Neutrophil (primary cell): ENCODE results near the gene CACNA2D2.

Experiments used
- H3K27ac ChIP-seq: fragments of 200-600 bp; sonication (generic); 2 replicates; pipeline ENCODE4 v1.5.1; 2016; ENCODE audit warnings: mild to moderate bottlenecking, moderate library complexity
- H3K27me3 ChIP-seq: fragments of 200-600 bp; sonication (generic); 2 replicates; pipeline ENCODE4 v1.6.0; 2016; ENCODE audit warnings: mild to moderate bottlenecking
- H3K36me3 ChIP-seq: fragments of 200-600 bp; sonication (generic); 2 replicates; pipeline ENCODE4 v1.5.1; 2017
- H3K4me1 ChIP-seq, 2 experiments: fragments of 200-600 bp in 1 of 2; sonication (generic) in 1 of 2; 1 replicate in 1 of 2; 2 replicates in 1 of 2; pipeline versions ENCODE4 v1.5.1 to v1.6.1; 2013 to 2016; ENCODE audit warnings: low read depth in 1 of 2, low read length in 1 of 2, mild to moderate bottlenecking in 1 of 2, moderate library complexity in 1 of 2; ENCODE audit not compliant: control insufficient read depth in 1 of 2, insufficient read depth in 1 of 2
- H3K4me3 ChIP-seq, 2 experiments: fragments of 200-600 bp in 1 of 2; sonication (generic) in 1 of 2; 1 replicate in 1 of 2; 2 replicates in 1 of 2; pipeline ENCODE4 v1.5.1; 2013 to 2016; ENCODE audit warnings: low read depth in 1 of 2, low read length in 1 of 2, mild to moderate bottlenecking in 1 of 2, moderate library complexity in 1 of 2
- H3K9me3 ChIP-seq: fragments of 200-600 bp; sonication (generic); 2 replicates; pipeline ENCODE4 v1.5.1; 2016
- TF ChIP-seq, protein P1 (sequence below): fragments of 200-600 bp; sonication (generic); IDR thresholded peaks from 2 replicates; pipeline ENCODE4 v1.5.1; 2016; ENCODE audit warnings: antibody characterized with exemption

CACNA2D2 gene

GRCh38 chr3:50523279-50523811 lies 19.9 kb upstream of the CACNA2D2 start:
- Histone ChIP-seq H3K9me3 (no peaks in the 10 kb centered on the region), H3K27me3 (peaks cover 21% of the 10 kb centered on the region), H3K27ac (no peak overlapping the region), H3K36me3 (no peaks in the 10 kb centered on the region), H3K4me1 (no peaks in the 10 kb centered on the region), H3K4me3 (no peak overlapping the region)
- TF ChIP-seq, protein P1, sequence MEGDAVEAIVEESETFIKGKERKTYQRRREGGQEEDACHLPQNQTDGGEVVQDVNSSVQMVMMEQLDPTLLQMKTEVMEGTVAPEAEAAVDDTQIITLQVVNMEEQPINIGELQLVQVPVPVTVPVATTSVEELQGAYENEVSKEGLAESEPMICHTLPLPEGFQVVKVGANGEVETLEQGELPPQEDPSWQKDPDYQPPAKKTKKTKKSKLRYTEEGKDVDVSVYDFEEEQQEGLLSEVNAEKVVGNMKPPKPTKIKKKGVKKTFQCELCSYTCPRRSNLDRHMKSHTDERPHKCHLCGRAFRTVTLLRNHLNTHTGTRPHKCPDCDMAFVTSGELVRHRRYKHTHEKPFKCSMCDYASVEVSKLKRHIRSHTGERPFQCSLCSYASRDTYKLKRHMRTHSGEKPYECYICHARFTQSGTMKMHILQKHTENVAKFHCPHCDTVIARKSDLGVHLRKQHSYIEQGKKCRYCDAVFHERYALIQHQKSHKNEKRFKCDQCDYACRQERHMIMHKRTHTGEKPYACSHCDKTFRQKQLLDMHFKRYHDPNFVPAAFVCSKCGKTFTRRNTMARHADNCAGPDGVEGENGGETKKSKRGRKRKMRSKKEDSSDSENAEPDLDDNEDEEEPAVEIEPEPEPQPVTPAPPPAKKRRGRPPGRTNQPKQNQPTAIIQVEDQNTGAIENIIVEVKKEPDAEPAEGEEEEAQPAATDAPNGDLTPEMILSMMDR = no peak

DNA sequence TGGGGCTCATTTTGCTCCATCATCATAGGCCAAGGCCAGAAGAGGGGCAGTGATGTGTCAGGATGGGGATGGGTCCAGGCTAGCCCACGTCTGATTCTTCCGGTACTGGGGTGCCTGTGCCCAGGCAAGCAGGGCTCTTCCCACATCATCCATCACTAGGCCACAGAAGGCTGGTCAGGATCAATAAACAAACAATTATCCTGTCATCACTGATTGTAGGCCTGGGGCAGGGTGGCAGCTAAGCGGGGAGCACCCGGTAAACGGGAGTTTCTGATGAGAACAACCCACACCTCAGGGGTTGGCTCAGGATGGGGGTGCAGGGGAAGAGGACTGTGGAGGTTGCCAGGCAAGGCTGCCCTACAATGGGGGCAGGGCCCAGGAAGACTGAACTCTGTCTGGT lies 18.1 kb upstream of the CACNA2D2 start:
- H3K4me3 ChIP-seq = no peak overlapping the region
- peaks cover 28% of the 10 kb centered on the region for H3K27me3 ChIP-seq
- TF ChIP-seq, protein P1 = no peak

DNA sequence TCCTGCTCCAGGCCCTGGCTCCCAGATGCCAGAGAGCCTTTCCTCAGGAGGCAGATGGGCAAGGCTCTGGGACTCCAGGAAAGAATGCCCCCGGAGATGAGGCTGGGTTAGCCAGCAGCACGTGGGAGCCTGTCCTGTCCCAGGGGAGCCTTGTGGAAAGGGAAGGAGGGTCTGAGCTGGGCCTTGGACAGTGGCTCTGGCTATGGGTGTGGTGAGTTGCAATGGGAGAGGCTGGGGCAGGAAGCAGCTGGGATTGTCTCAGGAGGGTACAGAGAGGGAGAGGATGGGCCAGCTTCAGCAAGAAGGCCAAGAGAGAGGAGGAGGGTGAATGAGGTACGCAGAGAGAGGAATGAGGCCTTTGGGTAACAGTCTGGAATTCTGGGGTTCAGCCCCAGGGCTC lies 17.4 kb upstream of the CACNA2D2 start:
- Histone ChIP-seq H3K4me1 (no peaks in the 10 kb centered on the region), H3K36me3 (no peaks in the 10 kb centered on the region), H3K27me3 (peaks cover 35% of the 10 kb centered on the region), H3K4me3 (no peak overlapping the region), H3K9me3 (no peaks in the 10 kb centered on the region), H3K27ac (no peak overlapping the region)
- TF ChIP-seq, protein P1 = no peak

More for the DNA sequence above, 18.1 kb upstream of the CACNA2D2 start:
- no peak overlapping the region for H3K27ac ChIP-seq
- H3K36me3 ChIP-seq = no peaks in the 10 kb centered on the region
- H3K4me1 ChIP-seq = no peaks in the 10 kb centered on the region
- H3K9me3 ChIP-seq = no peaks in the 10 kb centered on the region

DNA sequence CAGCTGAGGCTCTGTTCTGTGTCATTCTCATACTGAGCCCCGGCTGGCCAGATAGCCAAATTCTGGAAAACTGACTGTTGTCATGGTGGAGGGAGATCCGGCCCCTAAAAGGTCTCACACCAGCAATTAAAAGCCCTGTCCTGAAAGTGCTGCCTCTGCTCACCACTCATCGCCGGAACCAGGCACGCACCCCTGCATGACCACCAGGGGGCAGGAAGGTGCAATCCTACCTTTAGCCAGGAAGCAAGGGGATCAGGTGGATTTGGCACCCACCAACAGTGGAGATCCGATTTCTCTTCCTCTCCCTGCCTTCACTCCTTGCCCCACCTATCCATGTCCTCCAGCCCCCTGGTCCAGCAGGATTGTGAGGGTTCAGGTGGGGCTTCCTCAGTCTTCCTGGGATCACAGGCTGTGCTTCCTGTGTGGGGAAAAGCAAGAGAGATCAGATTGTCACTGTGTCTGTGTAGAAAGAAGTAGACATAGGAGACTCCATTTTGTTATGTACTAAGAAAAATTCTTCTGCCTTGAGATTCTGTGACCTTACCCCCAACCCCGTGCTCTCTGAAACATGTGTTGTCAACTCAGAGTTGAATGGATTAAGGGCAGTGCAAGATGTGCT lies 16.1 kb upstream of the CACNA2D2 start:
- peaks cover 48% of the 10 kb centered on the region for H3K27me3 ChIP-seq
- H3K9me3 ChIP-seq = no peaks in the 10 kb centered on the region
- no peaks in the 10 kb centered on the region for H3K4me1 ChIP-seq
- no peaks in the 10 kb centered on the region for H3K36me3 ChIP-seq
- H3K27ac ChIP-seq = no peak overlapping the region
- TF ChIP-seq, protein P1 = peak; percentile 50
- H3K4me3 ChIP-seq = no peak overlapping the region

DNA sequence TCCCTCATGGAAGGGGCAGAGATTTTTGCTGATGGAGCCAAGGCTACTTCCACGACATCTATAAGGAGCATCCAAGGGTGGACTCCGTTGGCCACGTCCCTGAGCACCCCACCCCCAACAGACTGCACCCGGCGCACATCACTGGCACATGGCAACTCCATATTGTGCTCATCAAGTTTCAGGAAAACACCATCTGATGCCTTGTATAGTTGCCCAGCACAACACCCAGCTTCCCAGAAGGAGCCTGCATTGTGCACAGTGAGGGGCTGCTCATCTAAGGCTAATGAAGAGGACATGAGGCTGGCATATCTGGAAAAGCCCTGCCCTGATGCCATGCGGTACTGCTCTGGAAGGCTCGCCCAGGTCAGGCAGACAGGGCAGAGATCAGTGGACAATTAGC lies 15.0 kb upstream of the CACNA2D2 start:
- Histone ChIP-seq H3K27ac (no peak overlapping the region), H3K4me3 (no peak overlapping the region), H3K36me3 (no peaks in the 10 kb centered on the region), H3K4me1 (no peaks in the 10 kb centered on the region), H3K9me3 (no peaks in the 10 kb centered on the region), H3K27me3 (peaks cover 59% of the 10 kb centered on the region)
- TF ChIP-seq, protein P1 = no peak
